Natural killer cell (primary cell): ENCODE results near the gene SDR39U1. TPM values are rescaled to one million over a fixed set of nuclear protein-coding genes. Genes with fewer than 3 reads are reported as not detected.

Experiments used
- ATAC-seq, 3 donors: fragments of 150-1000 bp in 2 of 3; fragments of 200-7000 bp in 1 of 3; cut with Tn5 transposase; 1 replicate in 1 of 3; 2 replicates in 2 of 3; pipeline ENCODE4 v1.10.0; 2021; ENCODE audit warnings: mild to moderate bottlenecking in 2 of 3, moderate library complexity in 2 of 3
- DNase-seq, 2 donors: peaks; one replicate each; pipeline versions ENCODE4 v3.0.0 to v3.0.0-alpha.2; 2013 to 2021; ENCODE audit warnings: mixed read lengths in 1 of 2
- H3K27ac ChIP-seq: one replicate; pipeline ENCODE4 v1.5.1; 2013; ENCODE audit warnings: mild to moderate bottlenecking, low read length
- H3K27me3 ChIP-seq: one replicate; pipeline ENCODE4 v1.6.1; 2013; ENCODE audit warnings: low read length; ENCODE audit not compliant: control insufficient read depth, insufficient read depth
- H3K36me3 ChIP-seq: one replicate; pipeline ENCODE4 v1.6.1; 2013; ENCODE audit warnings: low read length; ENCODE audit not compliant: control insufficient read depth, insufficient read depth
- H3K4me1 ChIP-seq: one replicate; pipeline ENCODE4 v1.6.1; 2013; ENCODE audit warnings: low read length; ENCODE audit not compliant: control insufficient read depth, insufficient read depth
- H3K4me3 ChIP-seq: one replicate; pipeline ENCODE4 v1.5.1; 2013; ENCODE audit warnings: low read length
- H3K9me3 ChIP-seq: one replicate; pipeline ENCODE4 v1.6.1; 2013; ENCODE audit warnings: low read length; ENCODE audit not compliant: control insufficient read depth, insufficient read depth
- H3K27ac Mint-ChIP-seq, 2 donors: one replicate each; pipeline ENCODE4 v1.8.0; 2022; ENCODE audit warnings: mild to moderate bottlenecking in 2 of 2, mixed read lengths in 2 of 2, moderate library complexity in 1 of 2
- H3K27me3 Mint-ChIP-seq, 2 donors: one replicate each; pipeline ENCODE4 v1.8.0; 2022; ENCODE audit warnings: low read depth in 2 of 2, mixed read lengths in 2 of 2
- H3K36me3 Mint-ChIP-seq: one replicate; pipeline ENCODE4 v1.8.0; 2022; ENCODE audit warnings: mixed read lengths
- H3K4me1 Mint-ChIP-seq, 2 donors: one replicate each; pipeline ENCODE4 v1.8.0; 2022; ENCODE audit warnings: mixed read lengths in 2 of 2
- H3K4me3 Mint-ChIP-seq: one replicate; pipeline ENCODE4 v1.8.0; 2022; ENCODE audit warnings: mild to moderate bottlenecking, moderate library complexity, mixed read lengths
- H3K9me3 Mint-ChIP-seq, 2 donors: one replicate each; pipeline ENCODE4 v1.8.0; 2022; ENCODE audit warnings: mixed read lengths in 2 of 2
- WGBS: methylation state at CpG from one replicate; pipeline ENCODE4 v1.1.7; 2013; ENCODE audit warnings: missing lambda C conversion rate; ENCODE audit not compliant: insufficient coverage; 5-methylcytosine and 5-hydroxymethylcytosine counted together
- intact Hi-C: fragments of 100-400 bp; cut with micrococcal nuclease; formaldehyde crosslinking; loops from one replicate; pipeline ENCODE4 v1.14.2; 2022
- total RNA-seq, 4 donors: library from RNA; stranded (reverse); fragments of 120-200 nt in 1 of 4; gene quantifications; one replicate each; pipeline versions ENCODE4 v1.2.3 to v1.2.4, GENCODE V29; 2013 to 2022
- TF ChIP-seq, protein P1 (sequence below): fragments of 200-600 bp; IDR thresholded peaks from one replicate; pipeline ENCODE4 v1.8.0; 2022; ENCODE audit warnings: antibody characterized with exemption

The SDR39U1 gene
- total RNA-seq, 3 donors from 2014 or later (not counting 1 experiment from before 2014, with no cell fraction given), result 97.1 to 106 (median 100) TPM

DNA sequence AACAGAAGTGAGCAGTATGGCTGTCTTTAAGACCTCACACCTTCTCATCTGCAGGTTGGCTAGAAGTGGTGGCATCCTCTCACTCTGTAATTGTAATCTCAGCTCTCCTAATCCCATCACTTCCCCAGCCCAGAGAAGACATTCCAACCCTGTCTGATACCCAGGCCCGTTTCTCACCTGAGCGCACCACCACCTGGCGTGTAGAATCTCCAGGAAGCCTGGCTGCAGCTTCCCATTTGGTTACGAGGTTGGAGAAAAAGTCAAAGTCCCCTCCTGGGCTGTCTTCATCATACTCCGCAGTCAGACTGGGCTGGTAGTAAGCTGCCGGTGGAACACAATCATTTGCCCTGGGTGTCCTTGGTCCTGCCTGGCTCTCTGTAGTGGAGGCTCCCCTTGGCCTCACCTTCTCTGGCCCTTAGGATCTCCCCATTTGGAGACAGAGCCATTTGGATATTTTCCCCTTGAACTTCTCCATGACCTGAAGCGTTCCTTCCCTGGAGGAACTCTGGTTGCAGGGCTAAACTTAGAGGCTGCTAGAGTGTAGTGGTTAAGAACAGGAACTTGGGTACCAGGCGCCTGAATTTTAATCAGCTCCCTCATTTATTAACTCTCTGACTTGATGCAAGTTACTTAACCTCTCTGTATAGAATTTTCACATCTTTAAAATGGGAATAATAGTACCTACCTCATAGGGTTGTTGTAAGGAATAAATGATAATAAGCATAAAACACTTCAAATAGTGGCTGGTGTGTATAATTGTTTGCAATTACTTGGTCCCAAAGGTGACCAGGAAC, 1.8 kb downstream of the SDR39U1 start:
- DNase-seq (peak in 1 of 2 donors; percentile 12), ATAC-seq (no peak)
- Mint-ChIP-seq H3K4me3 (peak overlapping the region; percentile 91), H3K9me3 (no peaks in the 10 kb centered on the region), H3K27ac (peak overlapping the region; percentile 97 to 98), H3K36me3 (no peaks in the 10 kb centered on the region), H3K27me3 (no peaks in the 10 kb centered on the region), H3K4me1 (peaks cover 46 to 60% of the 10 kb centered on the region in 2 donors)
- H3K4me3 ChIP-seq, result no peak overlapping the region
- 85% methylated on average over 7 of the region's 8 CpGs for WGBS
- H3K36me3 ChIP-seq, result peaks cover 48% of the 10 kb centered on the region
- intact Hi-C loops, result loop anchor here (5.0 to 10.0 kb wide), 2 partner anchors 191 to 234 kb away; partner anchors contain the start of gene GZMB
- no peaks in the 10 kb centered on the region for H3K27me3 ChIP-seq
- no peaks in the 10 kb centered on the region for H3K9me3 ChIP-seq
- TF ChIP-seq, protein P1, sequence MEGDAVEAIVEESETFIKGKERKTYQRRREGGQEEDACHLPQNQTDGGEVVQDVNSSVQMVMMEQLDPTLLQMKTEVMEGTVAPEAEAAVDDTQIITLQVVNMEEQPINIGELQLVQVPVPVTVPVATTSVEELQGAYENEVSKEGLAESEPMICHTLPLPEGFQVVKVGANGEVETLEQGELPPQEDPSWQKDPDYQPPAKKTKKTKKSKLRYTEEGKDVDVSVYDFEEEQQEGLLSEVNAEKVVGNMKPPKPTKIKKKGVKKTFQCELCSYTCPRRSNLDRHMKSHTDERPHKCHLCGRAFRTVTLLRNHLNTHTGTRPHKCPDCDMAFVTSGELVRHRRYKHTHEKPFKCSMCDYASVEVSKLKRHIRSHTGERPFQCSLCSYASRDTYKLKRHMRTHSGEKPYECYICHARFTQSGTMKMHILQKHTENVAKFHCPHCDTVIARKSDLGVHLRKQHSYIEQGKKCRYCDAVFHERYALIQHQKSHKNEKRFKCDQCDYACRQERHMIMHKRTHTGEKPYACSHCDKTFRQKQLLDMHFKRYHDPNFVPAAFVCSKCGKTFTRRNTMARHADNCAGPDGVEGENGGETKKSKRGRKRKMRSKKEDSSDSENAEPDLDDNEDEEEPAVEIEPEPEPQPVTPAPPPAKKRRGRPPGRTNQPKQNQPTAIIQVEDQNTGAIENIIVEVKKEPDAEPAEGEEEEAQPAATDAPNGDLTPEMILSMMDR, result no peak
- H3K4me1 ChIP-seq, result peaks cover 32% of the 10 kb centered on the region
- no peak overlapping the region for H3K27ac ChIP-seq

DNA sequence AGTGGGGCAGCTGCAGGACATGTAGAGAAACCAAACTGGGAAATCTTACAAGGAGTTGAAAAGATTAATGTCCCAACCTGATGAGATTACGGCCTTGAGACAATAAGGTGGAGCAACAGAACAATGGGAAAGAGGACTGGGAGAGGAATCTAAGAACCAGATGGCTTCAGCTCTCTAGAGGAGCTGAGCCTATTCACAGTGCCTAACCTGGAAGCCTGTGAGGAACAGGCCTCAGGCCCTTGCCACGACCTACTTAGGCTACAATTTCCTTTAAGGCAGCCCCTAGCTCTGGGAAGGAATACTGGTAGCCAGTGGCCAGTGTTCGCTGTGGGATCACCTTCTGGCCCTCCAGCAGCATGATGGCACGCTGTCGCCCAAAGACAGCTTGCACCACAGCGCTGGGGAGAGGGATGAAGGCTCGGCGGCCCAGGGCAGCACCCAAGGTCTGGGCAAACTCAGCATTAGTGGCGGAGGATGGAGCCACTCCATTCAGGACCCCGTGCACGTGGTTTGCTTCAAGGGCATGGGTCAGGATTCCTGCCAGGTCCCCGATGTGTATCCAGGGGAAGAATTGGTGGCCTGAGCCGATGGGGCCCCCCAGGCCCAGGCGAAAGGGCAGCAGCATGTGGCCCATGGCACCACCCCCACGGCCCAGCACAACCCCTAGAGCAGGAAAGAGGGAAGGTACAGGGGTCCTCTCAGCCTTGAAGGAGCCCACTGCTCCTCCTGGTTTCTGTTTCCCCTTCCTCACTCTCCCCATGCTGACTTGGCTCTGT, 2.6 kb downstream of the SDR39U1 start:
- no peaks in the 10 kb centered on the region for H3K27me3 Mint-ChIP-seq
- peak overlapping the region; percentile 42 for H3K4me3 Mint-ChIP-seq
- TF ChIP-seq, protein P1, result no peak
- H3K27ac Mint-ChIP-seq, result peak overlapping the region; percentile 97 to 98
- Histone ChIP-seq H3K27ac (no peak overlapping the region), H3K4me1 (peaks cover 32% of the 10 kb centered on the region), H3K9me3 (no peaks in the 10 kb centered on the region), H3K36me3 (peaks cover 49% of the 10 kb centered on the region), H3K4me3 (no peak overlapping the region), H3K27me3 (no peaks in the 10 kb centered on the region)
- DNase-seq (no peak), ATAC-seq (no peak)
- H3K9me3 Mint-ChIP-seq, result no peaks in the 10 kb centered on the region
- 93% methylated on average over 15 of the region's 15 CpGs for WGBS
- intact Hi-C loops, result loop anchor here (5.0 to 10.0 kb wide), 3 partner anchors 192 to 235 kb away; partner anchors contain the start of genes GZMB and TINF2
- H3K36me3 Mint-ChIP-seq, result no peaks in the 10 kb centered on the region
- peaks cover 46 to 67% of the 10 kb centered on the region in 2 donors for H3K4me1 Mint-ChIP-seq

DNA sequence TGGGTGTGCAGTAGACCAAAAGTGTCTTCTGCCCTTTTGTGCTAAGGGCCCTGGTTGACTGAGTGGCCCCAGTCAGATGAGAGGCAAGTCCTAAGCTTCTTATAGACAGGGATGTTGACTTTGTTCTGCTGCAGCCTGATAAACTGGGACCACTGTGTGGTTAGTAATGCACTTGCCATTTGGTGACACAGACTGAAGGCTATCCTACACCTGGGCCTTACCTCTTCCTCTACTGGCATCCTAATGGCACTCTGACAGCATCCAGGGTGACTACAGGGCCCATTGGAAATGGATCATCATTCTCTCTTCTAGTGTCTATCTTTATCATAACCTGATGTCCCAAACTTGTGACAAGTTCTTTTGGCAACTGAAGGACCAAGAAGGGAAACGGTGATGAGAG, 3.3 kb downstream of the SDR39U1 start:
- peak overlapping the region; percentile 42 for H3K4me3 Mint-ChIP-seq
- TF ChIP-seq, protein P1, result no peak
- 85% methylated on average over 1 of the region's 1 CpG for whole genome bisulfite sequencing
- Histone ChIP-seq H3K9me3 (no peaks in the 10 kb centered on the region), H3K27ac (no peak overlapping the region), H3K27me3 (no peaks in the 10 kb centered on the region), H3K4me1 (peaks cover 32% of the 10 kb centered on the region), H3K36me3 (peaks cover 50% of the 10 kb centered on the region), H3K4me3 (no peak overlapping the region)
- no peaks in the 10 kb centered on the region for H3K9me3 Mint-ChIP-seq
- DNase-seq (no peak), ATAC-seq (no peak)
- H3K4me1 Mint-ChIP-seq, result peaks cover 46 to 73% of the 10 kb centered on the region in 2 donors
- intact Hi-C loops, result loop anchor here (10.0 kb wide), 1 partner anchor 194 kb away; the partner anchor contains the start of gene TINF2
- H3K27ac Mint-ChIP-seq, result peak overlapping the region in 1 of 2 donors; percentile 64
- H3K36me3 Mint-ChIP-seq, result no peaks in the 10 kb centered on the region
- H3K27me3 Mint-ChIP-seq, result no peaks in the 10 kb centered on the region
